Heart right ventricle (tissue), 16 donors: ENCODE measurements around the gene LPCAT3. TPM values are rescaled to one million over a fixed set of nuclear protein-coding genes. Genes with fewer than 3 reads are reported as not detected.
A peak's percentile ranks its signal among the peaks of the same experiment; 100 is the strongest.

Experiments used
- ATAC-seq, 8 donors: fragments of 200-7000 bp; cut with Tn5 transposase; one replicate each; pipeline ENCODE4 v1.9.1; 2020; ENCODE audit warnings: mild to moderate bottlenecking in 8 of 8, moderate library complexity in 8 of 8, moderate number of reproducible peaks in 1 of 8
- DNase-seq, 2 donors: peaks; one replicate each; pipeline ENCODE4 v3.0.0-alpha.2; 2020
- H3K27ac ChIP-seq, 10 donors: fragments of 200-600 bp; sonication (generic) in 2 of 10; one replicate each; pipeline versions ENCODE4 v1.5.0 to v1.8.0; 2020 to 2022; ENCODE audit warnings: mild to moderate bottlenecking in 3 of 10
- H3K27me3 ChIP-seq, 7 donors: fragments of 200-600 bp; one replicate each; pipeline ENCODE4 v1.8.0; 2021 to 2022; ENCODE audit warnings: mild to moderate bottlenecking in 2 of 7
- H3K36me3 ChIP-seq, 9 donors: fragments of 200-600 bp; sonication (generic) in 1 of 9; one replicate each; pipeline versions ENCODE4 v1.5.0 to v1.8.0; 2020 to 2022; ENCODE audit warnings: mild to moderate bottlenecking in 2 of 9
- H3K4me1 ChIP-seq, 9 donors: fragments of 200-600 bp; sonication (generic) in 1 of 9; one replicate each; pipeline versions ENCODE4 v1.5.0 to v1.8.0; 2020 to 2022; ENCODE audit warnings: mild to moderate bottlenecking in 4 of 9
- H3K4me3 ChIP-seq, 10 donors: fragments of 200-600 bp; sonication (generic) in 2 of 10; one replicate each; pipeline versions ENCODE4 v1.5.0 to v1.8.0; 2020 to 2022; ENCODE audit warnings: mild to moderate bottlenecking in 7 of 10, moderate library complexity in 2 of 10
- H3K9me3 ChIP-seq, 11 donors: fragments of 200-600 bp in 10 of 11; sonication (generic) in 2 of 11; one replicate each; pipeline versions ENCODE4 v1.5.0 to v1.8.0; 2013 to 2022; ENCODE audit warnings: mild to moderate bottlenecking in 2 of 11, control low read depth in 1 of 11, moderate library complexity in 1 of 11
- CTCF ChIP-seq, 9 donors: fragments of 200-600 bp; sonication (generic) in 2 of 9; IDR thresholded peaks; one replicate each; pipeline versions ENCODE4 v1.5.0 to v1.8.0; 2021 to 2022; ENCODE audit warnings: antibody characterized with exemption in 9 of 9, mild to moderate bottlenecking in 5 of 9, moderate library complexity in 1 of 9
- WGBS, 2 donors: extraction: QIAGEN DNeasy Blood & Tissue Kit; methylation state at CpG; one replicate each; pipeline ENCODE4 v1.1.7; 2013; ENCODE audit warnings: inconsistent platforms in 1 of 2; 5-methylcytosine and 5-hydroxymethylcytosine counted together
- intact Hi-C, 10 donors: fragments of 100-400 bp; cut with DNase I; formaldehyde crosslinking; loops; one replicate each; pipeline versions ENCODE4 v1.11.1 to v1.14.2; 2022
- polyA plus RNA-seq, 2 donors: library from polyadenylated mRNA; stranded (reverse); fragments of 200-250 nt; gene quantifications; one replicate each; pipeline ENCODE4 v1.2.3, GENCODE V29; 2013
- total RNA-seq, 10 donors: library from RNA; stranded (reverse); fragmentation: NEBNext Ultra II Directional in 3 of 10; extraction: Animal tissue kit (Norgen Biotek cat#: 25700) in 3 of 10; gene quantifications; one replicate each; pipeline versions ENCODE4 v1.2.1 to v1.2.4, GENCODE V29; 2021 to 2023
- donor health status: Arrhythmogenic right ventricular cardiomyopathy.
- donor health status: ischemic (EF 13 %, LVEDD 7.1; RV severe dilation, severe dysfunction).
- donor health status: healthy with polysubstance abuse.
- donor health status: DM: no; HTN: yes; CAD: no.
- donor health status: DM: no; HTN: no; CAD: no.
- donor health status: ischemic (EF 25% LVEDD 6.9; RV normal size, moderate dysfunction).
- donor health status: ischemic (EF 25% LVEDD 5.7; RV mildly dilated, moderate dysfunction).
- donor health status: healthy.
- donor health status: DM: yes; HTN: yes; CAD: no.
- donor health status: Ischemic cardiomyopathy.
- donor health status: ischemic (EF 35%, LVEDD 5.7; RV mildly dilated, moderate dysfunction).
- donor health status: nonischemic (EF 11% LVEDD 7.7; RV severe dilation, severe dysfunction).
- donor health status: DM: yes; HTN: yes; CAD: no.
- donor health status: PGD.
- donor health status: ischemic (EF 29% LVEDD 5.4; RV normal size, mild dysfunction).
- donor health status: nonischemic (EF 23%, LVEDD 6.1; RV moderate dilation, normal function).

Gene LPCAT3
- total and polyA plus RNA-seq, 12 donors: 19.9 to 65.8 (median 35.5) TPM

GRCh38 chr12:6959805-6960592 lies 58.3 kb downstream of the LPCAT3 start:
- H3K4me1 ChIP-seq: peaks cover 16 to 86% (median 56%) of the 10 kb centered on the region in 9 donors
- peaks cover 0 to 59% (median 0%) of the 10 kb centered on the region in 9 donors for H3K36me3 ChIP-seq
- H3K4me3 ChIP-seq: peak overlapping the region in 6 of 10 donors; percentile 5 to 43 (median 27)
- 91 to 92% methylated on average over 26 of the region's 26 CpGs for WGBS, 2 donors
- no peak for ATAC-seq
- TF ChIP-seq CTCF (IDR thresholded peaks at IDR 0.05): no peak
- intact Hi-C loops: loop anchor here in 4 of 10 donors (2.0 to 10.0 kb wide), 6 partner anchors 15 to 155 kb away; partner anchors contain the start of genes LPCAT3 (in 2 of the 4), C12orf57 (in 1 of the 4) and C1R (in 1 of the 4)
- peak overlapping the region; percentile 31 to 98 (median 86) for H3K27ac ChIP-seq
- DNase-seq: no peak
- H3K27me3 ChIP-seq: no peaks in the 10 kb centered on the region
- H3K9me3 ChIP-seq: no peaks in the 10 kb centered on the region

GRCh38 chr12:6959058-6959804 lies 59.0 kb downstream of the LPCAT3 start:
- Histone ChIP-seq H3K9me3 (no peaks in the 10 kb centered on the region), H3K4me3 (peak overlapping the region in 6 of 10 donors; percentile 5 to 43 (median 27)), H3K4me1 (peaks cover 14 to 87% (median 52%) of the 10 kb centered on the region in 9 donors), H3K27ac (peak overlapping the region; percentile 31 to 98 (median 86)), H3K27me3 (no peaks in the 10 kb centered on the region), H3K36me3 (peaks cover 0 to 67% (median 0%) of the 10 kb centered on the region in 9 donors)
- DNase-seq (peak in 1 of 2 donors; percentile 65), ATAC-seq (peak; percentile 10 to 63 (median 50))
- TF ChIP-seq CTCF (IDR thresholded peaks at IDR 0.05): no peak
- WGBS, 2 donors: 50 to 62% methylated on average over 24 of the region's 24 CpGs
- intact Hi-C loops: loop anchor here in 1 of 10 donors (10.0 kb wide), 1 partner anchor 156 kb away; no protein-coding TSS in a partner anchor

- DNase-seq (no peak), ATAC-seq (no peak)
- H3K4me1 ChIP-seq: peaks cover 14 to 93% (median 57%) of the 10 kb centered on the region in 9 donors
- TF ChIP-seq CTCF (IDR thresholded peaks at IDR 0.05): no peak
- intact Hi-C loops: loop anchor here in 1 of 10 donors (10.0 kb wide), 1 partner anchor 156 kb away; no protein-coding TSS in a partner anchor
- peaks cover 0 to 67% (median 0%) of the 10 kb centered on the region in 9 donors for H3K36me3 ChIP-seq
- H3K27me3 ChIP-seq: no peaks in the 10 kb centered on the region
- no peaks in the 10 kb centered on the region for H3K9me3 ChIP-seq
- peak overlapping the region; percentile 31 to 98 (median 86) for H3K27ac ChIP-seq
- WGBS, 2 donors: 58 to 63% methylated on average over 10 of the region's 10 CpGs
- H3K4me3 ChIP-seq: peak overlapping the region in 6 of 10 donors; percentile 5 to 43 (median 27)
Measured at GRCh38 chr12:6958609-6959057, 59.6 kb downstream of the LPCAT3 start.
